HG02943 (cell line): Measurements from ENCODE around the gene HNRNPUL1.
"Not testable (repeated sequence)": the region's sequence is repeated elsewhere in the genome, so short reads cannot be mapped to it uniquely, and the experiment has no call there.

ENCODE experiments used
- ATAC-seq: cut with Tn5 transposase; IDR thresholded peaks from one replicate; pipeline ENCODE4 v1.9.1; 2021; ENCODE audit warnings: mild to moderate bottlenecking, low read depth, moderate library complexity; ENCODE audit not compliant: unreplicated experiment

The HNRNPUL1 gene

GRCh38 chr19:41263850-41264580 lies at the start of gene HNRNPUL1:
HNRNPUL1 (plus strand) TSS chr19:41264372; CDS start chr19:41264504, 132 bp downstream.
- peak; percentile 66 for ATAC-seq

- no peak for ATAC-seq
Measured at GRCh38 chr19:41217741-41218140, 46.4 kb upstream of the HNRNPUL1 start.

GRCh38 chr19:41218249-41218614 lies 45.9 kb upstream of the HNRNPUL1 start:
- no peak for ATAC-seq

- ATAC-seq = no peak
Measured at GRCh38 chr19:41218615-41219507, 45.3 kb upstream of the HNRNPUL1 start, which contains the start of gene AXL. AXL (plus strand) TSS chr19:41219223; CDS start chr19:41219393, 170 bp downstream.

GRCh38 chr19:41219924-41220567 lies 44.1 kb upstream of the HNRNPUL1 start:
- no peak for ATAC-seq

GRCh38 chr19:41220811-41221210 lies 43.4 kb upstream of the HNRNPUL1 start:
- ATAC-seq = no peak

GRCh38 chr19:41221514-41222205 lies 42.5 kb upstream of the HNRNPUL1 start:
- no peak for ATAC-seq

- no peak for ATAC-seq
Measured at GRCh38 chr19:41222240-41222639, 41.9 kb upstream of the HNRNPUL1 start.

GRCh38 chr19:41223431-41224234 lies 40.5 kb upstream of the HNRNPUL1 start:
- no peak for ATAC-seq

- no peak for ATAC-seq
Measured at GRCh38 chr19:41224632-41225031, 39.5 kb upstream of the HNRNPUL1 start.

GRCh38 chr19:41225238-41226052 lies 38.7 kb upstream of the HNRNPUL1 start:
- ATAC-seq = no peak

GRCh38 chr19:41226053-41226873 lies 37.9 kb upstream of the HNRNPUL1 start:
- no peak for ATAC-seq

GRCh38 chr19:41226874-41227390 lies 37.2 kb upstream of the HNRNPUL1 start:
- no peak for ATAC-seq

- no peak for ATAC-seq
Measured at GRCh38 chr19:41228486-41228885, 35.7 kb upstream of the HNRNPUL1 start.

- not testable (repeated sequence) for ATAC-seq
Measured at GRCh38 chr19:41229338-41229737, 34.8 kb upstream of the HNRNPUL1 start.

- ATAC-seq = no peak
Measured at GRCh38 chr19:41230067-41230857, 33.9 kb upstream of the HNRNPUL1 start.

- no peak for ATAC-seq
Measured at GRCh38 chr19:41232686-41233085, 31.5 kb upstream of the HNRNPUL1 start.
